CD4-positive, alpha-beta T cell treated with Interleukin-4 for 4 hours (primary cell): ENCODE measurements around the gene CECR2.
"Not testable (repeated sequence)": the region's sequence is repeated elsewhere in the genome, so short reads cannot be mapped to it uniquely, and the experiment has no call there.

Source experiments
- DNase-seq: peaks from one replicate; pipeline ENCODE4 v3.0.0-alpha.2; 2020

CECR2 gene

DNA sequence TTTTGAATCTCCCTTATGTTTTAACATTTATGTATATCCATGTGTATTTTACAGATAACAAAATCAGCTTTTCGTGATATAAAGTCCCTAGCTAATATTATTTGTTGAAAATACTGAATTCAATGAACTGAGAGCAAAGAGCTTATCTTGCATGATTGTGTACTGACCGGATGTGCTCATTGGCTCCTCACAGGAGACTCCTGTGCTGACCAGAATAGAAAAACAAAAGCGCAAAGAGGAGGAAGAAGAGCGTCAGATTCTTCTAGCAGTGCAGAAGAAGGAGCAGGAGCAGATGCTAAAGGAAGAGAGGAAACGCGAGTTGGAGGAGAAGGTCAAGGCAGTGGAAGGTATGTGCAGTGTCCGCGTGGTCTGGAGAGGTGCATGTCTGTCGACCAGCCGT lies 154.7 kb downstream of the CECR2 start:
- DNase-seq: no peak

DNA sequence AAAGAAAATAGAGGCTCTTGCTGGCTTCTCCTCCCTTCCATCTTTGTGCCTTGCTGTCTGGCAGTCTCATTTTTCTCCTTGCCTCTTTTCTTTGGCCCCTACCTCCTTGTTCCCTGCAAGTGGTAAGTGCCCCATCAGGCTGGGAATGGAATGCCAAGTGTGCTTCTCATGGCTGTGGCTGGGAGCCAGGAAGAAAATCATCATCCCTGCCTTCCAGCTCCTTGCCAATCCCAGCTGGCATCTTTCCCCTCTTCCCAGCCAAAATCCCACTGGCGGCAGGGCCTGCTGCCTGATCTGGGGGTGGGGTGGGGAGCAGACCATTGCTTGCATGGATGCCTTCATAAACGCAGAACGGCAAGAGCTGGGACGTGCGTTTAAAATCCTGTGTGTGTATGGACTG lies 167.0 kb downstream of the CECR2 start:
- no peak for DNase-seq

DNA sequence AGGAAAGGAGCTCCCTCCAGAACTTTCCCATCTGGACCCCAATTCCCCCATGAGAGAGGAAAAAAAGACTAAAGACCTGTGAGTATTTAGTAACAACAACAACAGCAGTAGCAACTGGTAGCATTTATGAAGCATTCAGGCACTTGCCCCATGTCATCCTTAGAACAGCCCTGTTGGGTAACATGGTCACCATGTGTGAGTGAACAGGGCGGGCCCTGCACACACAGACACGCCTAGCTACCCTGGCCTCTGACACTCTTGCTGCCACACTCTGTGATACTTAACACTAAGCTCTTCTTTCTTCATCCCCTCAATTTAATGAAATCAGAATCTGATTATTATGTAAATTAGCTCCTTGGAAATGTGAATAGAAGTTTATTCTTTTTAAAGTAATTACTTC lies 167.9 kb downstream of the CECR2 start:
- no peak for DNase-seq

DNA sequence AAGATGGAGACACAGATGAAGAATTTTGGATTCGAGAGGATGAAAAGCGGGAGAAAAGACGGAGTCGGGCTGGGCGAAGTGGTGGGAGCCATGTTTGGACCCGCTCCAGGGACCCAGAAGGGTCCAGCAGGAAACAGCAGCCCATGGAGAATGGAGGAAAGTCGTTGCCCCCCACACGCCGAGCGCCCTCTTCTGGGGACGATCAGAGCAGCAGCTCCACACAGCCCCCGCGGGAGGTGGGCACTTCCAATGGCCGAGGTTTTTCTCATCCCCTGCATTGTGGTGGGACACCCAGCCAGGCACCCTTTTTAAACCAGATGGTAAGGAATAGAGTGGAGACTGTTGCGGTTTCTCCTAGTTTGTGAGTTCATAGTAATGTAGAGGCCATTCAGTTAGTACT lies 171.2 kb downstream of the CECR2 start:
- no peak for DNase-seq

DNA sequence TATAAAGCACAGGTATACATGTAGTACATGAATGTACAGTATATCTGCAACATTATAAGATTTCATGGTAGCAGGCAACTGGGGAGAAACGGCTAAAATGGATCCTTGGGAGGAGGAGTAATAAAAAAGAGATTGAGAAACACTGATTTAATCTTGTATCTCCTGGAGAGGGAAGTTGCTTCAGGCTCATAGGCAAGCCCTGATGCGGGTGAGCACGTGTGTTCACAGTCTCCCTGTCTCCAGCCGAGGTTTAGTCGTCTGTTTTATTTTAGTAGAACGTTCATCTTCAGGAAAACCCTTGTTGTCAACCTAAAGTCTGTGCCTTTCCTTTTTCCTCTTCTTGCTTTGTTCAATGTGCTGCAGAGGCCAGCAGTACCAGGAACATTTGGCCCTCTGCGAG lies 172.2 kb downstream of the CECR2 start:
- DNase-seq: no peak

DNA sequence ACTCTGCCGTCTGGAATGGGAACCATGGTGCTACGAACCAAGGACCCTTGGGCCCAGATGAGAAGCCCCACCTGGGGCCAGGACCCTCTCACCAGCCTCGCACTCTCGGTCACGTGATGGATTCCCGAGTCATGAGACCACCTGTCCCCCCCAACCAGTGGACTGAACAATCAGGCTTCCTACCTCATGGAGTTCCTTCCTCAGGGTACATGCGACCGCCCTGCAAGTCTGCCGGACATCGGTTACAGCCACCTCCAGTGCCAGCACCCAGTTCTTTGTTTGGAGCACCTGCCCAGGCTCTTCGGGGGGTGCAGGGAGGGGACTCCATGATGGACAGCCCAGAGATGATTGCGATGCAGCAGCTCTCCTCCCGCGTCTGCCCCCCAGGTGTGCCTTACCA lies 173.2 kb downstream of the CECR2 start:
- DNase-seq: no peak

DNA sequence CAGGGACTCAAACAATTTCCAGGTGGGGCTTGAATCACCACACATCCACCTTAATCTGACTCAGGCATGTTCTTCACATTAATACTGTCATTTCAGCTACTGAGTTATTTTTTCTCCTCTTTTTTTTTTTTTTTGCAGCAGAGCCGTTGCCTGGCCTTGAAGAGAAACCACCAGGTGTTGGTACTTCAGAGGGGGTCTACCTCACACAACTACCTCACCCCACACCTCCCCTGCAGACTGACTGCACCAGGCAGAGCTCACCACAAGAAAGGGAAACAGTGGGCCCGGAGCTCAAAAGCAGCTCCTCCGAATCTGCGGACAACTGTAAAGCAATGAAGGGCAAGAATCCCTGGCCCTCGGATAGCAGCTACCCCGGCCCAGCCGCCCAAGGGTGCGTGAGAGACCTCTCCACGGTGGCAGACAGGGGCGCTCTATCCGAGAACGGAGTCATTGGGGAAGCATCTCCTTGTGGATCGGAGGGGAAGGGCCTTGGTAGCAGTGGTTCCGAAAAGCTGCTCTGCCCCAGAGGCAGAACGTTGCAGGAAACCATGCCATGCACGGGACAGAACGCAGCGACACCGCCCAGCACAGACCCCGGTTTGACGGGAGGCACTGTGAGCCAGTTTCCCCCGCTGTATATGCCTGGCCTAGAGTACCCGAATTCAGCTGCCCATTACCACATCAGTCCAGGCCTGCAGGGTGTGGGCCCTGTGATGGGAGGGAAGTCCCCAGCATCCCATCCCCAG lies 178.9 kb downstream of the CECR2 start:
- DNase-seq: no peak

DNA sequence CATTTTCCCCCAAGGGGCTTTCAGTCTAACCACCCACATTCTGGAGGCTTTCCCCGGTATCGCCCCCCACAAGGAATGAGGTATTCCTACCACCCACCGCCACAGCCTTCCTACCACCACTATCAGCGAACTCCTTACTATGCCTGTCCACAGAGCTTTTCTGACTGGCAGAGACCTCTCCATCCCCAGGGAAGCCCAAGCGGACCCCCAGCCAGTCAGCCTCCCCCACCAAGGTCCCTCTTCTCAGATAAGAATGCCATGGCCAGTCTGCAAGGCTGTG lies 179.4 kb downstream of the CECR2 start:
- DNase-seq: no peak

DNA sequence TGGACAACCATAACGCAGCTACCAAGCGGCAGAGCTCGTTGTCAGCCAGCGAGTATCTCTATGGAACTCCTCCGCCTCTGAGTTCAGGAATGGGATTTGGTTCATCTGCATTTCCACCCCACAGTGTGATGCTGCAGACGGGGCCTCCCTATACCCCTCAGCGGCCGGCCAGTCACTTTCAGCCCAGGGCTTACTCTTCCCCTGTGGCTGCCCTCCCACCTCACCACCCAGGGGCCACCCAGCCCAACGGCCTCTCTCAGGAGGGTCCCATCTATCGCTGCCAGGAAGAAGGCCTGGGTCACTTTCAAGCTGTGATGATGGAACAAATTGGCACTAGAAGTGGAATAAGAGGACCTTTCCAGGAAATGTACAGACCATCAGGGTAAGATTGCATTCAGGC lies 179.9 kb downstream of the CECR2 start:
- DNase-seq: no peak

DNA sequence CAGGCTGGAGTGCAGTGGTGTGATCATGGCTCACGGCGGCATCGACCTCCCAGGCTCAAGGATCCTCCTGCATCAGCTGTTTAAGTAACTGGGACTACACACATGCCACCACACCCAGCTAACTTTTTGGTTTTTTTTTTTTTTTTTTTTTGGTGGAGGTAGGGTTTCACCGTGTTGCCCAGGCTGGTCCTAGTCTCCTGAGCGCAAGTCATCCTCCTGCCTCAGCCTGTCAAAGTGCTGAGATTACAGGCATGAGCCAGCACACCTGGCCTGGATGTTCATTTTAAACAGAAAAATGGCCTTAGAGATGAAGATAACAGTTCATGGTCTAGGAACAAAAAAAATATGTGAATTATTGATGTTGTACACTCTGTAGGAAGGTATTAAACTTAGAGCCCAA lies 180.4 kb downstream of the CECR2 start:
- DNase-seq: no peak

DNA sequence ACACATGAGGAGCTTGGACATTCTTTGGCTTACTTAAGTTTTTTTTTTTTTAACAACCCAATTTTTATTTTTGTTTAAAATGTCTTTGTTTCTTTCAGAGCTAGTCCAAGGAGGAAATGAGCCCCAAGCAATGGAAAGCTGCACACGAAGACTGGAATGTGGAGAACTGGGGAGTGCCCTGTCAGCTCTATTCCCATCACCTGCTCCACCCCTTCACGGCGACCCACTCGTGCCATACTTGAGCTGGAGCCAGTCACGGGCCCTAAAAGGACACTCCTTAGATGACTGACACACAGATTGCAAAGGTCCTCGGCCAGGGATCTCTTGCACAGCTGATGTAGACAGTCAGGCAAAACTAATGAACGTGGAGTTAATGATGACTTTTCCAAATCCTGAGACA lies 183.5 kb downstream of the CECR2 start:
- no peak for DNase-seq

DNA sequence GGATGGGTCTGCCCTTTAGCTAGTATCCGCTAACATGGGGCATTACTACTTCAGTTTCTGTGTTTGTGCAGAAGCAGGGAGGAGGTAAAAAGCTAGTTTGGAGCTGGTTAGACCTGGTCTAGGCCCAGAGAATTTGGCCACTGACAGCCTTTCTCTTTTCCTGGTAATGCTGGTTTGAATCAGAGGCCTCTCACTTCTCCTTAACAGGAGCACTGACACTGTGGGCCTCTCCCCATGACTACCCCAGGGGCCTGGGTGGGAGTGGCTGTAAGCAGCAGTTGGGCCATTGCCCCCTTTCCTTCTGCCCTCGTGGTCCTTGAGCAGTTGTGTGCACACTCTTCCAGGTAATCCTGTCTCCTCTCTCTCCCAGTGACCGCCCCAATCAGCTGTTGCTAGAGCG lies 185.6 kb downstream of the CECR2 start:
- DNase-seq: no peak

DNA sequence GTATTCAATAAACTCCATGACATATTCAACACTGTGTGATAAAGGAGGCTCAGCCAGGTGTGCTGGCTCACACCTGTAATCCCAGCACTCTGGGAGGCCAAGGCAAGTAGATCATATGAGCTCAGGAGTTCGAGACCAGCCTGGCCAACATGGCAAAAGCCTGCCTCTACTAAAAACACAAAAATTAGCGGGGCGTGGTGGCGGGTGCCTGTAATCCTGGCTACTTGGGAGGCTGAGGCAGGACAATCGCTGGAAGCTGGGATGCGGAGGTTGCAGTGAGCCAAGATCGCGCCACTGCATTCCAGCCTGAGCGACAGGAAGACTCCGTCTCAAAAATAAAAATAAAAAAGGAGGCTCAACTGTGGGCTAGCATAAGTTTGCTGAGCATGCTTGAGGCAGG lies 189.9 kb downstream of the CECR2 start:
- no peak for DNase-seq

DNA sequence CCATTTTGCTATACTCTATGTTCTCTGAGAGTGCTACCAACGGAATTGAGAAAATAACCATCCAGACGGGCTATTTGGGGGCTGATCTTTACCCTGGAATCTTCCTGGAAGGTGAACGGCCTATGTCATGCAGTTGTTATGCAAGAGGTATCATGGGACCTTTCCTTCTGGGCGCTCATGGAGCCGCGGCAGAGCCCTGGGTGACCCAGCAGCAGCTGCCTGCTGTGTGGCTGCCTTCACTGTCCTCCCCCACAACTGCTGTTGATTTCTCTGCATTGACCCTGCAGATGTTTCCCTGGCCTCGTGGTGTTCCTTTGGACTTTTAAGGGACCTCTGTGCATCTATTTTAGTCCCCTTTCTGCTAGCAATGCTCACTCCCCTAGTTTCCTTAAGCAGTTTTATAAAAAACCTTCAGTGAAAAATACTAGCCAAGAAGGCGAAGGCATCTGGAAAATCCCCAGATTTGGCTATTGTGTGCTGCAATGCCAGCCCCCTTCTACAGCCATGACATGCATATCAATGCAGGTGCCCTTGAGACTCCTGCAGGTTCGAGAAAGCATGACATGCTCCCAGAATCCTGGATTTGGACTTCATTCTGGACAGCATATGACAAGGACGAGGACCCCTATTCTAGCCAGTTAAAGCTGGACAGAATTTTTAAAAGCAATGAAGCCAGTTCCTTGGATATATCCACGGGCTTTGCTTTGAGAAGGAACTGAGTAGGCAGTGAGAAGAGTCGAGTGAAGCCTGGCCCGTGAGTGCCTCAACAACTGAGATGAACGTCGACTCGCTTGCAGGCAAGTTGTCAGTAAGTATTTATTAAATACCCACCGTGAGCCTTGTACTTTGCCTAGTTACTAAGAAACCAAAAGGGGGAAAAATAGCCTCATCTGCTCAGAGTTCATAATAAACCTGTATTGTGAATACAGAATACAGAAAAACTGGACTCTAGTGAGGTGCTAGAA lies 193.9 kb downstream of the CECR2 start, which contains the start of gene SLC25A18:
SLC25A18 (plus strand) TSS at position 593 of the 965 bp plus-strand sequence. CDS start 16,447 bp downstream, outside the sequence.
- no peak for DNase-seq

DNA sequence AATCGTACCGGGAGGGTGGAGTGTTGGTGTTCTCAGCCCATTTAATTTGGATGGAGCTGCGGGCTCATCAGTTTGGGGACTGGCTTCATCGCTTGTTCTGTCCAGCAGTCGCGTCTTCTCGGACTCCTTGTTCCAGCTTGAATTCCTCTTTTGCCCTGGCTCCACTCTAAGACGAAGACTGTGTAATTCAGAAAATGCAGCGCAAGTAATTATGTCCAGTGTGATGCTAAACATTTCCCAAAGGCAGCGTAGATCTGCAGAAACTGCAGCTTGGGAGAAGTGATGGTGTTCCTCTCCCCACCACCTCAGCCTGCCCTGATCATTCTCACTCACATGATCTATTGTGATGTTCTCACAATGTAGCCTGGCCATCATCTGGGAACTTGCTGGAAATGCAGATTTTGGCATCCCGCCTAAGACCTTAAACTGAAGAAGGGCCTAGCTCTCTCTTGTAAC lies 194.7 kb downstream of the CECR2 start:
- DNase-seq: no peak

DNA sequence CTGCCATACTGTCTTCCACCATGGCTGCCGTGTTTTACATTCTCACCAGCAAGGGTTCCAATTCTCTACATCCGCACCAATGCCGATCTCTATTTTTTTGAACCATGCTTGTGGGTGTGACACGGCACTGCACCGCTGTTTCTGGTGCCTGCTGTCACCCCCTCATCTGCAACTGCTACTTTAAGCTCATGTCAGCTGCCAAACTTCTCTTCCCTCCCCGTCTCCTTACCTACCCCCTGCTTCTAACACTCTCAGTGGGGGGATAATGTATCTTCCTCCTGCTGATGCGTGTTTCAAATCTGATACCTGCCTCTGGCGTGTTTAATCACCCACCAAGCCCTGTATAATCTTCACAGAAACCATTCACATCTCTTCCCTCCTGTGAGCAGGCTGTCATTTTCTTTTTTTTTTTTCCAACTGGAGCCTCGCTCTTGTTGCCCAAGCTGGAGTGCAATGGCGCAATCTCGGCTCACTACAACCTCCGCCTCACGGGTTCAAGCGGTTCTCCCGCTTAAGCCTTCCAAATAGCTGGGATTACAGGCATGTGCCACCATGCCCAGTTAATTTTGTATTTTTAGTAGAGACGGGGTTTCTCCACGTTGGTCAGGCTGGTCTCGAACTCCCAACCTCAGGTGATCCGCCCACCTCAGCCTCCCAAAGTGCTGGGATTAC lies 196.9 kb downstream of the CECR2 start:
- DNase-seq: not testable (repeated sequence)

DNA sequence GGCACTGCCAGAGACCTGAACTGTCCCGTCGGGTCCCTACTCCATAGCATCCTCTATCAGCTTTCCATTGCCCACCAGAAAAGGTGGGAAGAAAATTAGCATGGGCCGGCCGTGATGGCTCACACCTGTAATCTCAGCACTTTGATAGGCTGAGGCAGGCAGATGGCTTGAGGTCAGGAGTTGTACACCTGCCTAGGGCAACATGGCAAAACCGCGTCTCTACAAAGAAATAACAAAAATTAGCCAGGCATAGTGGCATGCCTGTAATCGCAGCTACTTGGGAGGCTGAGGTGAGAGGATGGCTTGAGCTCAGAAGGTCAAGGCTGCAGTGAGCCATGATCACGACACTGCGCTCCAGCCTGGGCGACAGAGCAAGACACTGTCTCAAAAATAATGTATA lies 197.5 kb downstream of the CECR2 start:
- no peak for DNase-seq

DNA sequence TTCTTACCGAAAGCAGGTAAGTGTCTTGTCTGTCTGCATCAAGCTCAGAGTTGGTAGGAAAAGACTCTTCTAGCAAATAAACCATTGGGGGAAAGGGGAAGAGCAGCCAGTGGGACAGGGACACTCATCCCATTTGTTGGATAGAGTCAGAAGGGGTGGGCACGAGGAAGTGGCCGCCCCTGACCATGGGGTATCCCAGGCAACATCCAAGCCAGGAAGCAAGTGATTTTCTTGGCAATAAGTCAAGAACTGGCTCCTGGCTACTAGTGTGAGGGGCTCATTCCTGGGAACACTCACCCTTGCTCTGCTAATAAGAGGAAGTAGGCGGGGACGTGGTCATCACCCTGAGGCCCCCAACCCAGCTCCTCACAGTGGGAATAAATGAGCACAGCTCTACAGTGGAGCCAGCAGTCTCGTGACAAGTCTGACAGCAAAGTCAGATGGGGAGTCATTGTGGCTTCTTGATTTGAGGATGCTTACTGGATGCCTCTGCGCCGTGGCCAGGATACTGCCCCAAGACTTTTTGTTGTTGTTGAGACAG lies 200.8 kb downstream of the CECR2 start:
- DNase-seq: no peak

DNA sequence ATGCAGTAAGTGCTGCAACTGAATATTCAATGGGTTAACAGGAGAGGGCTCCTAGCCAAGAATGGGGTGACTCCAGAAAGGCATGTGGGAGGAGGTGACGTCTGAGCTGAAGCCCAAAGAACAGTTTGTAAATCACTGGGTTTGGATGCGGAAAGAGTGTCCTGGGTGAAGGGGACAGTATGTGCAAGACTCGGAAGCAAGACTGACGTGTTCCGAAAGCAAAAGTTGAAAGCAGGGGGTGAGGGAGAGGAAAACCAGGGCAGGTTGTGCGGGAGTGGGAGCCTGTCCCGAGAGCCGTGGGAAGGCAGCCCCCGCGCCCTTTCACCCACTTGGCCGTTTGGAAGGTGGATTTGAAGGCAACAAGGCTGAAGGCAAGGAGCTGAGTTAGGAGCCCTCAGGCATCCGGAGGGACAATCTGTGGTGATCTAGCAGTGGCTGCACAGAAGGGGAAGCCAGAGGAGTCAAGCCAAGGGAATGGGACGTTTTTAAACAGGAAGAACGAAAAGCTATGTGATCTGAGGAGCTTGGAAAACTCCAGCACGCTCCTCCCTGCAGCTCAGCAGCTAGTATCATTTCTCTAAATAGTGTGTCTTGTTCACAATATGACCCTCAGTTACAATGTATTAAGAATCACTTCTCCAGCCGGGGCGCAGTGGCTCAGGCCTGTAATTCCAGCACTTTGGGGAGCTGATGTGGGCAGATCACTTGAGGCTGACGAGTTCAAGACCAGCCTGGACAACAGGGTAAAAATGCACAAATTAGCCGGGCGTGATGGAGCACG lies 201.8 kb downstream of the CECR2 start:
- DNase-seq: no peak

DNA sequence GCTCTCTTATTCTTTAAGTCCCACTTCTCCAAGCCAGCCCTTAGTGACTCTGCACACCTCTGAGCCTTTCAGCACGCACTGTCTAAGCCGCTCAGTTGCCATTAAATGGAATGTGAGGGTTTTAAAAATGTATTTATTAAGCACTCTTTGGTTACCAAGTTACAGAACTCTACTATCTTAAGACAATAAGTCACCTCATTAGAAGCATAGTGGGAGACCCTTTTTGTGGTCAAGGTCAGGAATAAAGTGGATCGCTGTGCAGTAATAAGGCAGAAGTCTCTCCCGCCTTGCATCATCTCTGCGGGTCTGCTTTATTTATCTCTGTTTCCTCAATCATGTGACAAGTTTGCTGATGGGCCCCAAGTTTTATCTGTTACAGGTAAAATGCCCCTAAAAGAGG lies 205.9 kb downstream of the CECR2 start:
- DNase-seq: no peak

DNA sequence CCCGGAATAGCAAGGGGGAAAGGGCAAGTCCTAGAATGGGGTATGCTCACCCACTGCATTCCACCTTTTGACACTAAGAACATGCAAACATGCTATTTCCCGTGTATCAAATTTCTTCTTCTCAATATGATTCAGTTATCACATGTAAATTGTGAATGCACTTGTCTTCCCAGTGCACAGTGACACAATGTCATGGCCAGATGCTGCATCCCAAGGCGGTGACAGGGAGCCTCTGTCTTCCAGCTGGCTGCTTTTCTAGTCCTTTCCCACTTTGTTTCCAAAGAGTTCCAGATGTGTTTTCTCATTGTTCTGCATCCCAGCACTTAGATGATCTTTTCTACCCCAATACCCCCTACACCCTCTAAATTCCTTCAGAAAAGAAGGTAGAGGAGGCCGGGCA lies 206.4 kb downstream of the CECR2 start:
- no peak for DNase-seq

DNA sequence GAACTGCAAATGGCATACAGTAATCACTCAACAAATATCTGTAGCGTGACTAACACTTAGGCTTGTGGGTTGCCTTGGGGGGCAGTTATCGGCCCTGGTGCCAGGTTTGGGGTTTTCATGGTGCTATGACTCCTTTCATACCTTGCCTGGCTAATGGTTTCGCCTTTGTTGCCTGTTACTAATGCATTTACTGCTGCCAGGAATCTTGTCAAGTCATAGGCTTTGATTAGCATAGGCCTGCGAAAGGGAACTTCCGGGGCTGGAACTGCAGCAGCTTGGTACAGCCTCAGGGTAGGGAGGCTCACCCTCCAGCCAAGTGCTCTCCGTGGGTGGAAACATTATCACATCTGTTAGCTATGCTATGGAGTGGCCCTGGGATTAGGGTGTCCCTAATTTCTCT lies 207.2 kb downstream of the CECR2 start:
- DNase-seq: no peak
